NOMO-1 treated with dmso at 0.1 percent for 144 hours (cell line): Measurements from ENCODE around the gene MICAL3.

Experiments
- DNase-seq: peaks from one replicate; lab custom pipeline; 2025; ENCODE audit not compliant: unreplicated experiment; lab: John Stamatoyannopoulos, UW

Gene MICAL3

DNA sequence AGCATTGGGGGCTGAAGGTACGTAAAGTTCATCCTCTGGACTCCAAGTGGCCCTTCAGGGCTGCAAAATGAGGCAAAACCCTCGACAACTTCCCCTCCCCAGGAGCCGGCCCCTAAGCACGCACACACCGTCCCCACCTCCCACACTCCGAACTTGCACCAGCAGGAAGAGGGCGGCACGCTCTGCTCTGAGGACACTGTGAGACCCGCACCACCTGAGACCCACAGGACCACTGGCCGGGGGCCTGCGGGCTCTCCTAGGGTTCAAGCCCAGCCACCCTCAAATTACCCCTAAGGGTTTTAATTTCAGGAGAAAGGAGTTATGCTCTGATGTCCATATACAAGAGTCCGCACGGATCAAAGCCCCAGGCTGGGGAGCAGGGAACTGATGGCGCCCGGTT is 200.4 kb downstream of the MICAL3 start:
- DNase-seq = no peak

DNA sequence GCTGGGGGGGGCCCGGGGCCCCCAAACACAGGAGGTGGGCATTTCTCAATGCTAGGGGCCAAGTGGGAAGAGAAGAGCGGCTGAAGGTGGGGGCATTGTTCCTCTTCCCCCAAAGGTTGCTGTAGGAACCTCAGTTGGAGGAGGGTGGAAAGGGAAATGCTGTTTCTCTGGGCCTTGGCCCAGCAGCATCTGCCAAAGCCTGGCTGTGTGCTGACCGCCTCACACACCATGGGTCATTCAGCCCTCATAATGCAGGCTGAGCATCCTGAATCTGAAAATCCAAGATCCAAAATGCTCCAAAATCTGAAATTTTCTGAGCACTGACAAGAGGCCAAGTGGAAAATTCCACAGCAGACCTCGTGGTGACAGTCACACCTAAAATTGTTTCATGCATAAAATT is 201.1 kb downstream of the MICAL3 start:
- DNase-seq = no peak

DNA sequence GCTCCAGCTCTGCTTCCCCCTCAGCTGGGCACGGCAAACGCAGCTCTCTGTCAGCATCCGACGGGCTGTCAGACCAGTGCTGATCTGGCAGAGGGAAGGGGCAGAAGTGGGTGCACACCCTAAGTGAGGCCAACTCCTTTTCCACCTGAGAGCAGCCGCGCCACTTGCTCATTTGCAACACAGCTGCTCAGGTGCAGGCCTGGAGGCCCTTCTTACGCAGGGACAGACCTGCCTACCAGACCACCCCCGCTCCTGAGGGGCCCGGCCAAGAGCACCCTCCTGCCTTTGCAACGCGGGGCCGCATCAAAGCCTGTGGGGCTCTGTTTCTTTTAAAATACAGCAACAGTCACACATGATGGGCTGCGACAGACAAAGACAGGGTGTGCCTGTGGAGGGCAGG is 202.3 kb downstream of the MICAL3 start:
- DNase-seq = no peak

DNA sequence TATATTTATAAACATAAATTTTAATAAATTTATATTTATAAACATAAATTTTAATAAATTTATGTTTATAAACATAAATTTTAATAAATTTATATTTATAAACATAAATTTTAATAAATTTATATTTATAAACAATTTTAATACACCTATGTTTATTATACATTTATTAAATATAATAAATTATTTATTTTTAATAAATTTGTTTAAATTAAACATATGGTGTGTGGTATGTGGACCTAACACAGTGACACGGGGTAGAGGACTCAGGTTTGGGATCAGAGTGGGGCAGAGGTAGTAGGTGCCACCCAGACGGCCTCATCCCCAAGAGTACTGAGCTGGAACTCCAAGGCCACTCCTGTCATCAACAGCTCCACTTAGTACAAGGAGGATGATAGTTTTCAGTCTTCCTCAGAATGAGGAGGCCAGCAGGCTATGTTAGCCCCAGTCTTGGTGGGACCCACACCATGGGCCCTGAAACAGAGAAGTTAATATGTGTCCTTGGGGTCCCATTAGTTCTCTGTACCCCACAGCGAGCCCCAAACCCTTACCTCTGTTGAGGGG is 203.4 kb downstream of the MICAL3 start:
- no peak for DNase-seq

DNA sequence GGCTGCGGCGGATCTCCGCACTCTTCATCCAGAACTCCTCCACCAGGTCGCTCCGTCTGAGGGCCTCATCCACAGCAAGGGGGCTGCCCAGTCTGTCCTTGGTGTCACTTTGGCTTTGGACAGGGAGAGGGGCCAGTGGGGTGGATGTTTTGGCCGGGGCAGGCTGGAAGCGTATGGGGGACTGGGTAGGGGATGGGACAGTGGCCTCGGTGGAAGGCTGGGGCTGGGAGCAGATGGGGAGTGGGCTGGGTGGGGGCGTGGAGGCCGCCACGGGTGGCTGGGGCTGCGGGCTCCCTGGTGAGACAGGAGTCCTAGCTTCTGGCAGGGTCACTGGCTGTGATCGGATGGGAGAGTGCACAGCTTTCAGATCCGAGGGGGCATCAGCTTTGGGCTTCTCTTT is 205.7 kb downstream of the MICAL3 start:
- no peak for DNase-seq

DNA sequence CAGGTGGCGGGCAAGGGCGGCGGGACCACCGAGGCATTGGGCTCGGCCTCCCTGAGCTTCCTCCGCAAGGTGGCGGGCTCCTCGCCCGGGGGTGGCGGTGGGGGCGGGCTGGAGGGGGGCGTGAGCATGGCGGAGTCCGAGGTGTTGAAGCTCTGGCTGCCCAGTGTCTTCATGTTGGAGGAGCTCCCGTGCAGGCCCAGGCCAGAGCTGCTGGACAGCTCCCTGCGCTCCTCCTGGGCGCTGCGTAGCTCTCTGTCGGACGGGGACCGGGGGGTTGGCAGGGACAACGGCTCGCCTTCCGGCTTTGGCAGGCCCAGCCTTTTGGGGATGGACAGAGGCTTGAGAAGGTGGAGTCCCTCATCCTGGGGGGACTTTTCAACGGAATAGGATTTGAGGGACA is 206.2 kb downstream of the MICAL3 start:
- no peak for DNase-seq

DNA sequence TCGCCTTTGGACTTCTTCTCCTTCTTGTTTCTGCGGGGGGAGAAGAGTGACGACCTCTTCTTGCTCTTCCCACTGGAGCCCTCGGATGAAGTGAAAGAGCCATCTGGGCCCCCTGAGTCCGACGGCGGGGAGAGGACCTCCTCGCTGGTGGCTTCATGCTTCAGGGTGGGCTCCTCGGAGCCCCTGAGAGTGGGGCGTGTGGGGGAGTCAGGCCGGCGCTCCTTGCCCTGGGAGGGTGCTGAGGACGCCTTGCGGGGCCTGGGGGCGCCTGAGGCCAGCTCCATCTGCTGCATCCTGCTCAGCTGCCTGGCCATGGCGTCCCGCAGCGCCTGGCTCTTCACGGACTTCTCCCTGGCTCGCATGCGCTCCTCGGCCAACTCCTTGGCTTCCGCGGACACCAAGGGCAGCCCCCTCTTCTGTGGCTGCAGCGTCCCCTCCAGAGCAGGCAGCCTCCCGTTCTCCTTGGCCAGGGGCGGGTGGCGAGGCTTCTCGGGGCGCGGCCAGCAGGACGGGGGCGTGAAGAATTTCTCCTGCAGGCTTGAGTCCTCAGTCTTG is 206.8 kb downstream of the MICAL3 start:
- DNase-seq = no peak

DNA sequence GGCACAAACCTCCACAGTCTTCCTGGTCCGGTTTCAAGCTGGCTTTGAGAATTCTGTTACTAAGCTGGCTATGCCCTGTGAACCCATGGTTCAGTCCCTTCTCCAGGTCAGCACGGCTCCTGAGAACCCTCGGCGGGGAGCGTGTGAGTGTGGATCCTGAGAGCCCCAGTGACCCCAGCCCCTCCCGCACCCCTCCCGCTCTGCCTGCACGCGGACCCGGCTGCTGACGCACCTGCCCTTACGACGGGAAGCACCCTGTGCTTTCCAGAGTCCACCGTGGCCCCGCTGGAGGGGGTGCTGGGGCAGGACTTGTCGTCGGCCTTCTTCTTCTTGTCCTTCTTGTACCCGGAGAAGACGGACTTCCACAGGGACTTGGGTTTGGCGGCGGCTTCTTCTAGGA is 207.3 kb downstream of the MICAL3 start:
- no peak for DNase-seq

DNA sequence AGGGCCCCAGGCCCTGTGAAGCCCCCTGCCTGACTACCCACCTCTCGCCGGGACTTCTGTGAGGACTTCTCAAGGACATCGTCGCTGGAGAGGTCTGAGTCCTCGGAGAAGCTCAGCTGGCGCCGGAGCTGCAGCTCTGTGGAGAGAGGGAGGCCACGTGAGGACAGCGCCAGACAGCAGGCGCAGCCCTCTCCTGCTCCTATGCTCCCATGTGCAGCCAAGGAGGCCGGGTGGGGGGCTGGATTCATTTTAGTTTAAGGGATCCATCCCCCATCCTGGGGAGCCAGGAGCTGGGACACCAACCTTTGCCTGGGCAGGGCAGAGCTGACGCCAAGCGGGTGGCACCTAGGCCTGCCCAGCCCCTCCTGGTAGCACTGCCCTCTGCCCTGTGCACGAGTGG is 207.7 kb downstream of the MICAL3 start:
- no peak for DNase-seq

DNA sequence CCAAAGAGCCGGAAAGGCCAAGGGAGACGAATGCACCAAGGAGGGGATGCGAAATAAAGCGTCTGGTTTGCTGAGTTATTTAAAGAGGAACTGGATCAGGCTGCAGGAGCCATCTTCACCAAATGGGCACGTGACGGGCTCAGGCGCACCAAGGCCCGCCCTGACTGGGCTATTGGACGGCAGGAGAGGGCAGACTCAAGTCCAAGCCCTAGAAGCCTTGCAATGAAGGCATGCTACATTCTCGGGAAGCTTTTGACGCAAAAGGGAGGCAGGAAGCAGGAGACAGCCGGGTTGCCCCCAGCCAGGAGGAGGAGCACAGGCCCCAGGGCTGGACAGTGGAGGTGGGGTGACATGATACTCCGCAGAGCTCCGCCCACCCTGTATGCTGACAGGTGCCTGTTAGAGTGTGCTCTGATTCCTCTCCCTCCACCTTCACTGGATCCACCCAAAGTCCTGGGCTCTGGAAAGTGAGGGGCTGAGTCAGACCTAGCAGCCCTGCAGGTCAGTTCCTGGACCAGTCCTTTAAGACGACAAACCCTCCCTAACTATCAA is 208.6 kb downstream of the MICAL3 start:
- no peak for DNase-seq

DNA sequence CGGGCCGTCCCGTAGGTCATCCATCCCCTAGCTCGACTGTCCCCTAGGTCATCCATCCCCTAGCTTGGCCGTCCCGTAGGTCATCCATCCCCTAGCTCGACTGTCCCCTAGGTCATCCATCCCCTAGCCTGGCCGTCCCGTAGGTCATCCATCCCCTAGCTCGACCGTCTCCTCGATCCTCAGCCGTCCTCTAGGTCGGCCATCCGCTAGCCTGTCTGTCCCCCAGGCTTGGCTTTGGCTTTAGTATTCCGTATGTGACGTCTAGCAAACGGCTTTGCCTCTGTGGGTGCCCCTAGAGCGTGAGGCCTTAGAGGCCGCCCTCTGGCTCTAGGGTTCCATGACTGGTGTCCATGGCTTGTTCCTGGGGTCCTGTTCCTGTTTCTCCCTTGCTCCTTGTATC is 209.5 kb downstream of the MICAL3 start:
- DNase-seq = no peak

DNA sequence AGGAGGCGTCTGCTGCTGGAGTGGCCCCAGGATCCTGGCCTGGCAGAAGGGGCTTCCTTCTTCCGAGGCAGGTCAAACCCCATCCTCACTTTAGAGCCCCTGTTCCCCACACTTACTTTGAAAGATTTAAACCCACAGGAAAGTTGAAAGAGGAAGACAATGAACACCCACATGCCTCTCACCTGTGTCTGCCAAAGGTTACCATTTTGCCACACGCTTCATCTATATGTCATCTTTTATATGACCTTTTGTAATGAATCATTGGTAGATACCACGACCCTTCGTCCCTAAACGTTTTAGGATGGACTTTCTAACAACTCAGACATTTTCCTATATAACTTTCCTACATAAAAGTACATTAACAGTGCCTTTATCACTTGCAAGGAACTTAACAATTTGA is 210.3 kb downstream of the MICAL3 start:
- no peak for DNase-seq

DNA sequence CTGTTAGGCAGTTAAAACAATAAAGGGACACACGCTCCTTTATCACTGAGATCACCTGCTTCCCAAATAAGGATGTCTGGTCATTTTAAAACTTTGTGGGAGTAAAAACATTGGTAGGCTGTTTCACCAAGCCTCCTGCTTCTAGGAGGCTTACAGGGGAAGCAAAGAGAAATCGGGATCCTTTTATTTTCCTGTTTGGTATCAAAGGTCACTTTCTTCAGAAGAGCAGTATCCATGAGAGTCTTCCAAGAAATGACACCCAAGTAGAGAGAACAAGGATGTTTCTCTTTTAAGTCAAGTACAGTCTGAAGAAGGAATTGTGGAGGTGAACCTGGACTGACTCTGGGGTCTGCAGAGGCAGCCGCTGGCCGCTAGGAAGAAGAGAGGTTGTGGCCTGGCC is 213.2 kb downstream of the MICAL3 start:
- DNase-seq = no peak

DNA sequence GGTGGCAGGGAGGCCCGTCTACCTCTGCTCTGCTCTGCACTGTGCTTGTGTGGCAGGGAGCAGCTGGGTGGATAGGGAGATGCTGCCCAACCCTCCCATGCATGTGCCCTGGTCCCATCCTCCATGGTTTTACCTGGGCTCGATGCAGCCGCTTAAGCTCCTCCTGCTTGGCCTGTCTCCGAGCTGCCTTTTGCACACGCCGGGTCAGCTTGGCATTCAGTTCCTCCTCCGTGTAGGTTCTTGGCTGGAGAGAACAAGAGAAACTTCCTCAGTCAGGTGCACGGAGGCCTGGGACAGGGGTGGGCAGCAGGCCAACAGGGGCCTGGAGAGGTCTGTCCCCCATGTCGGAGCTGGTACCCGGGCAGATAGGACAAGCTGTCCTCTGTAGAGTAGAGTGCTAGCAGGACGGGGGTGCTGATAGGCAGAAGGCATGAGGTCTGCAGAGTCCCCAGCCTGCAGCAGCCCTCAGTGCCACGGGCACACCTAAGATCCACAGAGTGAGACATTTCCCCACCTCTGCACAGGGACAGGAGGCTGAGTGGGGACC is 213.7 kb downstream of the MICAL3 start:
- DNase-seq = no peak

DNA sequence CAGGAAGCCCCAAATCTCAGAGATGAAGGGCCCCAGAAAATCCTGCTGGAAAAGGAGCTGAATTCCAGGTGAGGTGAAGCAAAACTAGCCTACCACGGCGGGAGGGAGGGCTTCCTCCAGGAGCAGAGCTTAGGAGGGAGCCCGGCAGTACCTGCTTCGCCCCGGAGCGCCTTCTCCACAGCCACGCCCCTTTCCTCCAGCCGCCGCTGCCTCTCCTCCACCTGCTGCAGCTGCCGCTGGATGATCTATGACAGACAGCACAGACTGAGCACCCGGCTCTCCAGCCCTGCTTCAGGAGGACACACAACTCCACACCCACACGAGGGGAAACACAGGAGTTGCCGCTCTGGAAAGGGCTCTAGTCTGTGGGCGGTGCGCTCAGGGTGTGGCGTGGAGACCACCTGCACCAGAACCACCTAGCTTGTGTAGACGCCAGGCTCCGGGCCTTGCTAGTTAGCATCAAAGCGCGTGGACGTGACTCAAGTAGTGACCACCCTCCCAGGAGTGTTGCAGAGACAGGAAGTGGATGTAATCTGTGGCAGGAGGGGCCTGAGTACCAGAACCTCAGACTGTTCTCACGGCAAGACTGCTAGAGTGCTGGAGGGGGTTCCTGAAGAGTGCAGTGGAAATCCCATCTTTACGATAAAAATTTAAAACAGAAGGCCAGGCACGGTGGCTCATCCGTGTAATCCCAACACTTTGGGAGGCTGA is 215.5 kb downstream of the MICAL3 start:
- DNase-seq = no peak

DNA sequence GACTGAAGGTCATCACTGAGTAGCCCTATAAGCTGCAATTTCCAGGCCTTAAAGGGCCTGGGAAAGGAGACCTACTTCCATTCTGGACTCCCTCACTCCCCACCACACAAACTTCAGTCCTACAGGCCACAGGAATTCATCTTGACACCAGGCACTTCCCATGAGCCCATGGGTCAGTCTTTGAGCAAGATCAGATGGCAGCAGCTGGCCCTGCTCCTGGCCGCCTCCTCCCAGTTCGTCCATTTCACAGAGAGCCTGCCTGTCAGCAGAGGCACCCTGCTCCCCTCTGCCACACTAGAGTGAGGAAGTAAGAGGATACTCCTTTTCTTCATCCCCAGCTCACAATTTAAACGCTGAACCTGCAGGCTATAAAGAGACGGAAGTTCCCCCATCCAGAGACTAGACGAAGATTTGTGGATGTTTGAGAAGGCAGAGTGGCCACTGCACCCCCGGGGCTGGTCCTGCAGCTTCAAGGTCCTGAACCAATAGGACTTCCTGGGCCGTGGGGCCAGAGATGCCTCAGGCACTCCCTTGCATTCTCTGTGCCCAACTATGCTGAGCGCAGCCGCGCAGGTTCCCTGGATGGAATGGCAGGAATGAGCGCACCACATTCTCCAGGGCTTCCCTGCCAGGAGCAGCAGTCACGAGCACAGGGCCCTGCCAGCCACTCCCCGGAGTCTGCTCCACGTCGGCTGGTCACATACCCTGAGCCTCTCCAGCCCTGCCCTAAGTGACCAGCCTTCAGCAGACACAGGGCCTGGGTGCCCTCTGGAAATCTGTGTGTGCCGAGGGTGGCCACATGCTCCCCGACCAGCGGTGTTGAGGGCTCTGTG is 216.6 kb downstream of the MICAL3 start:
- DNase-seq = no peak

DNA sequence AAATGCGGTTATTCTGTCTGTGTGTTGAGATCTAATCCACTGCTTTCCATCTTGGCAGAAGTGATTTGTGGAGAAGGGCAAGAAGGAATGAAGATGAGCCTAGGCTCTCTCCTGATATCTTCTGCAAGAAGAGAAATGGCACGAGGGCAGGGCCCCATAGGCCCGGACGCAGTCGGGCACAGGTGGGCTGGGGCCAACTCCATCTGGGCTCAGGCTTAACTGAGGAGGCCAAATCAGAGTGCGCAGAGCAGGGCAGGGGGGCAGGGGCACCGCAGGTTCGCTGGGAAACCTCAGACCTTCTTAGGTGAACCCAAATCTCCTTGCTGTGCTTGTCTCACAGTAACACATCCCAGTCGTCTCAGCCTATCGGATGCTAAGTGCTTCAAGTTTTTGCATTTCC is 217.3 kb downstream of the MICAL3 start:
- DNase-seq = no peak

DNA sequence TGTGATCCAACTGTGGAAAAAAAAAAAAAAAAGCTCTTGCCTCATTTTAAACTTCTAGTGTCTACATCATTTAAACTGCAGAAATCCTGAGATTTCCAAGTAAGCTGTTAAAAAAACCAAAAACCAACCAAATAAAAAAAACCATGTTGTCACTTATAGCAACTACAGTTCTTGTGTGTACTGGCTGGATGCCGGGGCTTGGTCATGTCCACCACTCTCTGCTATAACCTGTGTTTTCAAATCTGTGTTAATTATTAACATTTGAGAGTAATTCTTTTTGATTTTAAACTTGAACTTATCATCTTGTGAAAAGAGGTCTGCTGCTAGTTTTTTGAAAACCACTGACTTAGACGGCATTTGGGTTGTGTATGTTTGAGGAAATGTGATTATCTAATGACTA is 217.9 kb downstream of the MICAL3 start:
- DNase-seq = no peak

DNA sequence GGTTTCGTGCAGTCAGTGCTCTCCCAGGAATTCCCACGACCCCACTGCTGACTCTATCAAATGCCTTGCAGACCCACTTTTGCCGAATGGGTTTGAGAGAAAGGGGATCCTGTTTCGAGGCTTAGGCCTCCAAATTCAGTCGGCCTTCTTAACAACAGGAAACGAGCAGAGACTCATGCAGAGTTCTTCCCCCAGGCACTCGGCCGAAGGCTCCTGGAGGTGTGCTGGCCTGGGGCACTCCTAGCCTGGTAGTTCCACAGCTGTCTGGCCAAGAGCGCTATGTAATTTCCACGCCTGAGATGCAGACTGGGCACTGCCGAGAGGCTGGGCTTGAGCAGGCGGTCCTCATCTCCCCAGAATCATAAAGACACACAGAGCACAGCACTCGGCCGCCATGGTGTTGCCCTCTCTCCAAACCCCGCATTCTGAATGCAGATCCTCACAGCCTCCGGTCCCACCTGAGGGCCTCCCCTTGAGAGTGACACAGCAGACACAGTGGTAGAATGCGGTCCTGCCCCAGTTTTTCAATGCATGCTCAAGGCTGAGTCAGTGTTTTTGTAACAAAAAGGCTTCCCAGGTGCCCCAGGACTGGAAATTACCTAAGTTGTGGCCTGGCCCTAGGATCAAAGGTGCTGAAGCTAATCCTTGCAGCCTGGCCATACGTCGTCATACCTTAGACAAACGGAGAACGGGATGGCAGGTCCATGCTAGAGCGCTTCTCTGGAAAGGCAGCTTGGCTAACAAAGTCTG is 219.9 kb downstream of the MICAL3 start:
- DNase-seq = no peak

DNA sequence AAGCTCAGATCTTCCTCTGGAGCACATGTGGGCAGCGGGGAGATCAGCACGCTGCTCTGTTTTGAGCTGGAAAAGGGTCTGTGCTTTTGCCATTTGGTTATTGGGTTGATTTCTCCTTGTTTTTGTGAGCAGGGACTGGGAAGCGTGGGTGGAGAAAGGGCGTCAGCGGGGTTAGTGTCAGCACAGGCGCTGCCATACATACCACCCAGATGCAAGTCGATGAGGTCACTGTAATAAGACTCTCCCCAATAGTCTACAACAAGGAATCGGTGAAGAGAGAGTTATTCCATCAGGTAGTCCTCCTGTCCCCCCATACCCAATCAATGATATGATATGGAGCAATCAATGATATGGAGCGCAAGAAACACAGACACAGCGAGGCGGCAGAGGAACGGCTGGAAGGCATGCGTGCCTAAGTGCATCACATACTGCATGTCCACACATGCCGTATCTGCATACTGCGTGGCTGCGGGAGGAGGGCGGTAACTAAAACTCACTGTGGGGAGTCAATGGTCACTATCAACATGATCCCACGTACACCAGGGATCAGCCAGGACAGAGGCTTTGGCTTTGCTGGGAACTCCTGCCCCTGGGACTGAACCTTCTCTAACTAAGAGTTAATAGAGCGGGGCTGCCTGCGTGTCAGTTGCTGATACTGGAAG is 220.6 kb downstream of the MICAL3 start:
- no peak for DNase-seq
